GM21619 (cell line): Measurements from ENCODE around the gene ADAM17.

Source experiments
- ATAC-seq: cut with Tn5 transposase; IDR thresholded peaks from one replicate; pipeline ENCODE4 v1.9.1; 2021; ENCODE audit not compliant: unreplicated experiment

Gene ADAM17

GRCh38 chr2:9474361-9475057 is 81.1 kb downstream of the ADAM17 start, which contains the start of gene IAH1:
Gene IAH1 (plus strand): TSS chr2:9474551. CDS start chr2:9474567, 16 bp downstream.
- peak; percentile 72 for ATAC-seq

GRCh38 chr2:9473985-9474360 is 81.7 kb downstream of the ADAM17 start:
- peak; percentile 11 for ATAC-seq

GRCh38 chr2:9473308-9473984 is 82.2 kb downstream of the ADAM17 start:
- no peak for ATAC-seq

- ATAC-seq: no peak
Observed at GRCh38 chr2:9472511-9472910, 83.1 kb downstream of the ADAM17 start.

- ATAC-seq: no peak
Observed at GRCh38 chr2:9471206-9471605, 84.4 kb downstream of the ADAM17 start.

- ATAC-seq: no peak
Observed at GRCh38 chr2:9467687-9468086, 87.9 kb downstream of the ADAM17 start.

GRCh38 chr2:9466147-9466683 is 89.4 kb downstream of the ADAM17 start:
- ATAC-seq: no peak

- no peak for ATAC-seq
Observed at GRCh38 chr2:9465170-9465569, 90.5 kb downstream of the ADAM17 start.

- ATAC-seq: no peak
Observed at GRCh38 chr2:9463698-9464034, 92.0 kb downstream of the ADAM17 start.

GRCh38 chr2:9462886-9463697 is 92.5 kb downstream of the ADAM17 start:
- ATAC-seq: no peak

GRCh38 chr2:9462313-9462712 is 93.3 kb downstream of the ADAM17 start:
- no peak for ATAC-seq

- no peak for ATAC-seq
Observed at GRCh38 chr2:9461079-9461478, 94.6 kb downstream of the ADAM17 start.

- ATAC-seq: no peak
Observed at GRCh38 chr2:9460441-9461017, 95.1 kb downstream of the ADAM17 start.

GRCh38 chr2:9451231-9451630 is 104.4 kb downstream of the ADAM17 start:
- ATAC-seq: no peak

GRCh38 chr2:9445089-9445488 is 110.5 kb downstream of the ADAM17 start:
- ATAC-seq: no peak

- ATAC-seq: no peak
Observed at GRCh38 chr2:9443526-9443925, 112.1 kb downstream of the ADAM17 start.

- ATAC-seq: no peak
Observed at GRCh38 chr2:9441556-9441955, 114.1 kb downstream of the ADAM17 start.

GRCh38 chr2:9440058-9440727 is 115.4 kb downstream of the ADAM17 start:
- no peak for ATAC-seq

- ATAC-seq: no peak
Observed at GRCh38 chr2:9439536-9439935, 116.1 kb downstream of the ADAM17 start.
